Adrenal gland (tissue), 5 donors: ENCODE results near the gene SPSB4.

Experiments
- POLR2A ChIP-seq, 2 donors: fragments of 450-650 bp; IDR thresholded peaks; one replicate each; pipeline ENCODE4 v1.6.1; 2017; ENCODE audit warnings: antibody characterized with exemption in 2 of 2, mild to moderate bottlenecking in 2 of 2, moderate library complexity in 1 of 2
- TF ChIP-seq, protein P1 (sequence below), 6 experiments: fragments of 450-650 bp in 4 of 6; fragments of 200-600 bp in 2 of 6; sonication (generic) in 1 of 6; IDR thresholded peaks; 1 replicate in 5 of 6; 2 replicates in 1 of 6; pipeline versions ENCODE4 v1.5.1 to v1.8.0; 2016 to 2021; ENCODE audit warnings: antibody characterized with exemption in 6 of 6, mild to moderate bottlenecking in 2 of 6, moderate library complexity in 1 of 6
- donor health status: DM: no; HTN: no; CAD: no.

DNA sequence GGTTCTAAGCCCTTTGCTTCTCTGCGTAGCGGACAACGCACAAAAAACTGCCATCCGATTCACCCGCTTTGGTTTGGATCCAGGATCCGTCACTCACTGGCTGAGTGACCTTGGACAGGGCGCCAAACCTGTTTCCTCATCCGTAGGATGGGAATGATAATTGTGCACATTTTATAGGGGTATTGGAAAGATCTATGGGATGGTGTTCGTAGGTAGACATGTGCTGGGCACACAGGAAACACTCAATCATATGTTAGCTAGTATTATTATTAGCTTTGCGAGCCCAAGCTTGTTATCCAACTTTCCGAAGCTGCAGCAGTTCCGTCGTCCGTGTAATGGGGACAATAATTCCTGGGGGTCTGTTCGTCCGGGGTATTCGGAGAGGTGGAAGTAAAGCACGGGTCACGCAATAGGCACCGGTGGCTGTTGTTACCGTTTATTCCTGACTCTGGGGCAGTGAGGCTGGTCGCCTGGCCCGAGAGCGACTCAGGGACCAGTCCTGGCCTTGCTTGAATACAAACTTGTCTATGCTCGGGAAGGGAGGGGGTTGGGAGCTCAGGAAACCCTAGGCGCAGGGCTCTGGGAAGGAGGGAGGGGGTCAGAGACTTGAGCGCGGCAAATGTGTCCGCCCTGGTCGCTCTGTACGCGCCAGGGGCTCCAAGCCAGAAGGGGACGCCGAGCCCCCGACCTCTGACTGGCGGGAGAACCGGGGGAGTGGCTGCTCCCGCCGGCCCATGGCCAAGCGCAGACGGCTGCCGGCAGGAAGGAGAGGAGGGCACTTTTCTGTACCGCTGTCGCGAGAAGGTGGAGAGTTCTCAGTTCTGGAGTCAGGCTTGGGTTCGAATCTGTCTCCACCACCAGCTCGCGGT, 1.3 kb downstream of the SPSB4 start:
- no peak for TF ChIP-seq POLR2A (IDR thresholded peaks at IDR 0.05)
- TF ChIP-seq, protein P1, sequence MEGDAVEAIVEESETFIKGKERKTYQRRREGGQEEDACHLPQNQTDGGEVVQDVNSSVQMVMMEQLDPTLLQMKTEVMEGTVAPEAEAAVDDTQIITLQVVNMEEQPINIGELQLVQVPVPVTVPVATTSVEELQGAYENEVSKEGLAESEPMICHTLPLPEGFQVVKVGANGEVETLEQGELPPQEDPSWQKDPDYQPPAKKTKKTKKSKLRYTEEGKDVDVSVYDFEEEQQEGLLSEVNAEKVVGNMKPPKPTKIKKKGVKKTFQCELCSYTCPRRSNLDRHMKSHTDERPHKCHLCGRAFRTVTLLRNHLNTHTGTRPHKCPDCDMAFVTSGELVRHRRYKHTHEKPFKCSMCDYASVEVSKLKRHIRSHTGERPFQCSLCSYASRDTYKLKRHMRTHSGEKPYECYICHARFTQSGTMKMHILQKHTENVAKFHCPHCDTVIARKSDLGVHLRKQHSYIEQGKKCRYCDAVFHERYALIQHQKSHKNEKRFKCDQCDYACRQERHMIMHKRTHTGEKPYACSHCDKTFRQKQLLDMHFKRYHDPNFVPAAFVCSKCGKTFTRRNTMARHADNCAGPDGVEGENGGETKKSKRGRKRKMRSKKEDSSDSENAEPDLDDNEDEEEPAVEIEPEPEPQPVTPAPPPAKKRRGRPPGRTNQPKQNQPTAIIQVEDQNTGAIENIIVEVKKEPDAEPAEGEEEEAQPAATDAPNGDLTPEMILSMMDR (IDR thresholded peaks at IDR 0.05) = no peak
